NT2/D1 (cell line): ENCODE results near the gene CIDEB.

Experiments
- SUZ12 ChIP-seq: IDR thresholded peaks from 2 replicates; pipeline ENCODE4 v1.6.1; 2011; ENCODE audit not compliant: insufficient read length, insufficient read depth; ENCODE audit errors: extremely low read depth
- ZNF274 ChIP-seq: IDR thresholded peaks from 2 replicates; pipeline ENCODE4 v1.6.1; 2011; ENCODE audit warnings: mild to moderate bottlenecking, low read depth, low read length

- TF ChIP-seq ZNF274 (no peak), SUZ12 (no peak)
These were observed 14.9 kb upstream of the CIDEB start for GRCh38 chr14:24322672-24323071.
